ENCODE measurements around the gene CUL9. TPM values are rescaled to one million over a fixed set of nuclear protein-coding genes. Genes with fewer than 3 reads are reported as not detected.

The CUL9 gene
- total and polyA plus RNA-seq, 4 donors, result 6.5 to 21.8 (median 7.5) TPM

DNA sequence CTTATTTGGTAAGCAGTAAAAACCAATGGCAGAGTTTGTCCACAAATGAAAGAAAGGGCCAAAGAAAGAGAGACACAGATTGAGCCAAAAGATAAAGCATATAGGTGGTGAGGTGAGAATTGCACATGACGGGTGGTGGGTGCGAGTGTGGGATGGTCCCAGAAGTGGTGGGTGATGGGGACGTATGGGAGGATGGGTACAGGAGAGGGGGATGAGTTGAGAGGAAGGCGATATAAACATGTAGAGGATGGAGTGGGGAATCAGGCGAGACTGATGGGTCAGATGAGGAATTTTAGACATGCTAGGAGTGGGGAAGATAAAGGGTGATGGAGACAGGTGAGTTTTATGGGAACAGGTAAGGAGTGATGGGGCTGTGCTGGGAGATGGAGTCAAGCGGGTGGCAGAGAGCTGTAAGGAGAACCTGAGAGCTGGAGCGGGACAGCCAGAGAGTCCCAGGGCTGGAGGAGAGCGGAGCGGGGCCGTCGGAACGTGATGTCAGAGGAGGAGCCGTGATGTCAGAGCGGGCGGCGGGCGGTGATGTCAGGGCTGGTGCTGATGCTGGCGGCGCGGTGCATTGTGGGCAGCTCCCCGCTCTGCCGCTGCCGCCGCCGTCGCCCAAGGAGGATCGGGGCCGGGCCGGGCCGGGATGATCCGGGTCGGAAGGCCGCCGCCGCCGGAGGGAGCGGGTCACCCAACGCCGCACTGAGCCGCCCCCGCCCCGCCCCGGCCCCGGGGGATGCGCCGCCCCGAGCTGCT lies 61.1 kb downstream of the CUL9 start, which contains the start of gene TTBK1:
TSS of gene TTBK1 (plus strand) at position 574 of the 756 bp plus-strand sequence. CDS start 3,180 bp downstream, outside the sequence.
- no peaks in the 10 kb centered on the region for H3K36me3 ChIP-seq (ENCODE audit: control insufficient read depth in 4 of 4, insufficient read depth in 3 of 4, low read depth in 1 of 4, low read length in 3 of 4)
- H3K9ac ChIP-seq (ENCODE audit: low read depth in 1 of 2, low read length in 2 of 2), result no peak within 1 kb of the TSS
- peaks cover 2 to 12% (median 9%) of the 10 kb centered on the region in 4 donors for H3K4me1 ChIP-seq (ENCODE audit: control insufficient read depth in 4 of 4, insufficient read depth in 4 of 4, low read length in 3 of 4)
- H3K9me3 ChIP-seq (ENCODE audit: control insufficient read depth in 4 of 4, low read length in 3 of 4), result no peaks in the 10 kb centered on the region
- H3K27ac ChIP-seq (ENCODE audit: low read depth in 1 of 2, low read length in 2 of 2), result no peak within 1 kb of the TSS
- WGBS, result 13% methylated on average over 47 of the region's 47 CpGs
- TF ChIP-seq, protein P1, sequence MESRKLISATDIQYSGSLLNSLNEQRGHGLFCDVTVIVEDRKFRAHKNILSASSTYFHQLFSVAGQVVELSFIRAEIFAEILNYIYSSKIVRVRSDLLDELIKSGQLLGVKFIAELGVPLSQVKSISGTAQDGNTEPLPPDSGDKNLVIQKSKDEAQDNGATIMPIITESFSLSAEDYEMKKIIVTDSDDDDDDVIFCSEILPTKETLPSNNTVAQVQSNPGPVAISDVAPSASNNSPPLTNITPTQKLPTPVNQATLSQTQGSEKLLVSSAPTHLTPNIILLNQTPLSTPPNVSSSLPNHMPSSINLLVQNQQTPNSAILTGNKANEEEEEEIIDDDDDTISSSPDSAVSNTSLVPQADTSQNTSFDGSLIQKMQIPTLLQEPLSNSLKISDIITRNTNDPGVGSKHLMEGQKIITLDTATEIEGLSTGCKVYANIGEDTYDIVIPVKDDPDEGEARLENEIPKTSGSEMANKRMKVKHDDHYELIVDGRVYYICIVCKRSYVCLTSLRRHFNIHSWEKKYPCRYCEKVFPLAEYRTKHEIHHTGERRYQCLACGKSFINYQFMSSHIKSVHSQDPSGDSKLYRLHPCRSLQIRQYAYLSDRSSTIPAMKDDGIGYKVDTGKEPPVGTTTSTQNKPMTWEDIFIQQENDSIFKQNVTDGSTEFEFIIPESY (IDR thresholded peaks at IDR 0.05), result no peak
- TF ChIP-seq FOXA2 (IDR thresholded peaks at IDR 0.05) (no peak), RAD21 (IDR thresholded peaks at IDR 0.05) (no peak), HNF4A (conservative IDR thresholded peaks at IDR 0.05) (no peak), YY1 (IDR thresholded peaks at IDR 0.05) (no peak), HNF4G (IDR thresholded peaks at IDR 0.05) (no peak), JUND (IDR thresholded peaks at IDR 0.05) (no peak), ATF3 (IDR thresholded peaks at IDR 0.05) (no peak), TAF1 (conservative IDR thresholded peaks at IDR 0.05) (no peak), EGR1 (IDR thresholded peaks at IDR 0.05; ENCODE audit: low read depth in 2 of 2) (no peak), FOXA1 (IDR thresholded peaks at IDR 0.05) (no peak), NR2F2 (IDR thresholded peaks at IDR 0.05) (no peak), RXRA (IDR thresholded peaks at IDR 0.05) (no peak), SP1 (IDR thresholded peaks at IDR 0.05) (no peak)
- TF ChIP-seq, protein P2, sequence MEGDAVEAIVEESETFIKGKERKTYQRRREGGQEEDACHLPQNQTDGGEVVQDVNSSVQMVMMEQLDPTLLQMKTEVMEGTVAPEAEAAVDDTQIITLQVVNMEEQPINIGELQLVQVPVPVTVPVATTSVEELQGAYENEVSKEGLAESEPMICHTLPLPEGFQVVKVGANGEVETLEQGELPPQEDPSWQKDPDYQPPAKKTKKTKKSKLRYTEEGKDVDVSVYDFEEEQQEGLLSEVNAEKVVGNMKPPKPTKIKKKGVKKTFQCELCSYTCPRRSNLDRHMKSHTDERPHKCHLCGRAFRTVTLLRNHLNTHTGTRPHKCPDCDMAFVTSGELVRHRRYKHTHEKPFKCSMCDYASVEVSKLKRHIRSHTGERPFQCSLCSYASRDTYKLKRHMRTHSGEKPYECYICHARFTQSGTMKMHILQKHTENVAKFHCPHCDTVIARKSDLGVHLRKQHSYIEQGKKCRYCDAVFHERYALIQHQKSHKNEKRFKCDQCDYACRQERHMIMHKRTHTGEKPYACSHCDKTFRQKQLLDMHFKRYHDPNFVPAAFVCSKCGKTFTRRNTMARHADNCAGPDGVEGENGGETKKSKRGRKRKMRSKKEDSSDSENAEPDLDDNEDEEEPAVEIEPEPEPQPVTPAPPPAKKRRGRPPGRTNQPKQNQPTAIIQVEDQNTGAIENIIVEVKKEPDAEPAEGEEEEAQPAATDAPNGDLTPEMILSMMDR (IDR thresholded peaks at IDR 0.05; ENCODE audit: low read depth, low read length, missing input control), result no peak
- TF ChIP-seq, protein P3, sequence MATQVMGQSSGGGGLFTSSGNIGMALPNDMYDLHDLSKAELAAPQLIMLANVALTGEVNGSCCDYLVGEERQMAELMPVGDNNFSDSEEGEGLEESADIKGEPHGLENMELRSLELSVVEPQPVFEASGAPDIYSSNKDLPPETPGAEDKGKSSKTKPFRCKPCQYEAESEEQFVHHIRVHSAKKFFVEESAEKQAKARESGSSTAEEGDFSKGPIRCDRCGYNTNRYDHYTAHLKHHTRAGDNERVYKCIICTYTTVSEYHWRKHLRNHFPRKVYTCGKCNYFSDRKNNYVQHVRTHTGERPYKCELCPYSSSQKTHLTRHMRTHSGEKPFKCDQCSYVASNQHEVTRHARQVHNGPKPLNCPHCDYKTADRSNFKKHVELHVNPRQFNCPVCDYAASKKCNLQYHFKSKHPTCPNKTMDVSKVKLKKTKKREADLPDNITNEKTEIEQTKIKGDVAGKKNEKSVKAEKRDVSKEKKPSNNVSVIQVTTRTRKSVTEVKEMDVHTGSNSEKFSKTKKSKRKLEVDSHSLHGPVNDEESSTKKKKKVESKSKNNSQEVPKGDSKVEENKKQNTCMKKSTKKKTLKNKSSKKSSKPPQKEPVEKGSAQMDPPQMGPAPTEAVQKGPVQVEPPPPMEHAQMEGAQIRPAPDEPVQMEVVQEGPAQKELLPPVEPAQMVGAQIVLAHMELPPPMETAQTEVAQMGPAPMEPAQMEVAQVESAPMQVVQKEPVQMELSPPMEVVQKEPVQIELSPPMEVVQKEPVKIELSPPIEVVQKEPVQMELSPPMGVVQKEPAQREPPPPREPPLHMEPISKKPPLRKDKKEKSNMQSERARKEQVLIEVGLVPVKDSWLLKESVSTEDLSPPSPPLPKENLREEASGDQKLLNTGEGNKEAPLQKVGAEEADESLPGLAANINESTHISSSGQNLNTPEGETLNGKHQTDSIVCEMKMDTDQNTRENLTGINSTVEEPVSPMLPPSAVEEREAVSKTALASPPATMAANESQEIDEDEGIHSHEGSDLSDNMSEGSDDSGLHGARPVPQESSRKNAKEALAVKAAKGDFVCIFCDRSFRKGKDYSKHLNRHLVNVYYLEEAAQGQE (IDR thresholded peaks at IDR 0.05), result no peak
- TF ChIP-seq, protein P4, sequence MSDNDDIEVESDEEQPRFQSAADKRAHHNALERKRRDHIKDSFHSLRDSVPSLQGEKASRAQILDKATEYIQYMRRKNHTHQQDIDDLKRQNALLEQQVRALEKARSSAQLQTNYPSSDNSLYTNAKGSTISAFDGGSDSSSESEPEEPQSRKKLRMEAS (IDR thresholded peaks at IDR 0.05), result no peak
- DNase-seq (ENCODE audit: low spot score), result no peak
- no peak within 1 kb of the TSS for H3K4me3 ChIP-seq (ENCODE audit: low read depth in 1 of 3, low read length in 3 of 3)
- H3K27me3 ChIP-seq (ENCODE audit: control insufficient read depth in 4 of 4, insufficient read depth in 4 of 4, low read length in 3 of 4), result peaks cover 0 to 14% (median 5%) of the 10 kb centered on the region in 4 donors
